Measurements from ENCODE around the gene KREMEN2. TPM values are rescaled to one million over a fixed set of nuclear protein-coding genes. Genes with fewer than 3 reads are reported as not detected.
A peak's percentile ranks its signal among the peaks of the same experiment; 100 is the strongest.

Gene KREMEN2

DNA sequence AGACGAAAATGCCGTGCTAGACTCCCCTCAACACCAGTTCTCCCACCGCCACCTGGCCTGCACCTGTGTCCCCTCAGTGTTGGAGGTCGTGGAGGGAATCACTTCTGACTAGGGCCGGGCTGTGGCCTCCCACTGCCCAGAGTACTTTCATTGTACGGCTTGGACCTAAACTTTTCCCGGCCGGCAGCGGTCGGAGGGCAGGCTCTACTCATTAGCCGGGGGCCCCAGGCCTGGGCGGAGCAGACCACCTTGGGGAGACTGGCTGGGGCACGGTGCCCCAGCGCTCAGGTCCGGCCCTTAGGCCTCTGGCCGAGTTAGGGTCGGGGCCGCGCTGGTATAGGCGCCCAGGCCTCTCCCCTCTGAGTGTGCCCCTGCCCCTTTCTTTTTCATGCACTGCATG lies 53.3 kb downstream of the KREMEN2 start:
- no peak overlapping the region for H3K4ac ChIP-seq (ENCODE audit: low read length)
- H3K4me2 ChIP-seq (ENCODE audit: insufficient read depth, low read length, poor library complexity, severe bottlenecking) = peak overlapping the region; percentile 84
- no CpG with 5 or more reads among the region's 20 CpGs for WGBS, 2 donors (ENCODE audit: extremely low coverage in 2 of 2, insufficient read length in 2 of 2, insufficient replicate concordance in 1 of 2)
- H2BK12ac ChIP-seq (ENCODE audit: low read length) = no peak overlapping the region
- H2AFZ ChIP-seq (ENCODE audit: low read length) = no peak overlapping the region
- peak overlapping the region in 1 of 2 donors; percentile 76 for H3K4me3 ChIP-seq (ENCODE audit: low read length in 2 of 2)
- no peaks in the 10 kb centered on the region for H3K9me3 ChIP-seq (replicated peaks in 1 of 2; ENCODE audit: control insufficient read depth in 2 of 2, insufficient read depth in 1 of 2, low read depth in 1 of 2, low read length in 2 of 2)
- peaks cover 6% of the 10 kb centered on the region for H3K79me1 ChIP-seq (ENCODE audit: low read depth, low read length)
- H2BK120ac ChIP-seq (ENCODE audit: low read depth, low read length) = no peak overlapping the region
- H3K23ac ChIP-seq (ENCODE audit: low read depth, low read length, poor library complexity) = no peak overlapping the region
- H3K9ac ChIP-seq (ENCODE audit: low read depth, low read length, poor library complexity) = no peak overlapping the region
- no peak overlapping the region for H4K8ac ChIP-seq (ENCODE audit: low read depth, low read length)
- peak overlapping the region; percentile 85 for H3K18ac ChIP-seq (ENCODE audit: low read length)
- H3K4me1 ChIP-seq (ENCODE audit: control insufficient read depth in 2 of 2, insufficient read depth in 1 of 2, low read depth in 1 of 2, low read length in 2 of 2) = peaks cover 11 to 18% of the 10 kb centered on the region in 2 donors
- peak overlapping the region; percentile 39 for H2BK5ac ChIP-seq (ENCODE audit: low read length)
- peak overlapping the region; percentile 36 for H2AK5ac ChIP-seq (ENCODE audit: low read depth, low read length)
- no peak for DNase-seq (ENCODE audit: low spot score)
- no peak overlapping the region for H4K91ac ChIP-seq (ENCODE audit: low read depth, low read length, poor library complexity)
- peak overlapping the region; percentile 38 for H3K14ac ChIP-seq (ENCODE audit: low read length)
- H3K27ac ChIP-seq (replicated peaks; ENCODE audit: low read length) = no peak overlapping the region
- peak overlapping the region; percentile 83 for H2BK15ac ChIP-seq (ENCODE audit: low read length)
- peaks cover 7 to 47% (median 26%) of the 10 kb centered on the region in 3 experiments for H3K27me3 ChIP-seq (ENCODE audit: control insufficient read depth in 3 of 3, insufficient read depth in 3 of 3, low read depth in 1 of 3, low read length in 3 of 3)
- no peaks in the 10 kb centered on the region for H3K36me3 ChIP-seq (replicated peaks in 1 of 2; ENCODE audit: control insufficient read depth in 2 of 2, insufficient read depth in 2 of 2, low read length in 2 of 2)

Small RNAs within 50 kb of the gene (small RNA-seq; reads per million reads assigned to genes)
- not detected for gene LINC00514 (ENCODE audit: insufficient read depth)

Measured in neuronal stem cell (in vitro differentiated cells).